Measurements from ENCODE around the gene BIVM. TPM values are rescaled to one million over a fixed set of nuclear protein-coding genes. Genes with fewer than 3 reads are reported as not detected.

The BIVM gene
- total RNA-seq, 1 experiment from 2014 or later: 19.3 TPM

GRCh38 chr13:102784483-102784882, 14.4 kb upstream of the BIVM start:
- DNase-seq (ENCODE audit: extremely low read depth, low read depth): no peak

- DNase-seq (ENCODE audit: extremely low read depth, low read depth): no peak
Measured at GRCh38 chr13:102788683-102789082, 10.2 kb upstream of the BIVM start.

DNA sequence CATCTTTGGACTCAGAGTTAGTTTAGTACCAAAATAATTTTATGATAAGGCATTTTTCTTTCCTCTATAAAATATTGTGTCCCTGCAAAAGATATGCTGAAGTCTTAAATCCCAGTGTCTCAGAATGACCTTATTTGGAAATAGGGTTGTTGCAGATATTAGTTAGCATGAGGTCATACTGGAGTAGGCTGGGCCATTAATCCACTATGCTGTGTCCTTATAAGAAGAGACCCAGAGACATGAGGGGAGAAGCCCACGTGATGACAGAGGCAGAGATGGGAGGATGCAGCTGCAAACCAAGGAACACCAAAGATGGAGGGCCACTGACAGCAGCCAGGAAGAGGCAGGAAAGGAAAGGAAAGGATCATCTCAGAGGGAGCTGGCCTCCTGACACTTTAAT, 6.5 kb upstream of the BIVM start:
- no peak for DNase-seq (ENCODE audit: extremely low read depth, low read depth)

DNA sequence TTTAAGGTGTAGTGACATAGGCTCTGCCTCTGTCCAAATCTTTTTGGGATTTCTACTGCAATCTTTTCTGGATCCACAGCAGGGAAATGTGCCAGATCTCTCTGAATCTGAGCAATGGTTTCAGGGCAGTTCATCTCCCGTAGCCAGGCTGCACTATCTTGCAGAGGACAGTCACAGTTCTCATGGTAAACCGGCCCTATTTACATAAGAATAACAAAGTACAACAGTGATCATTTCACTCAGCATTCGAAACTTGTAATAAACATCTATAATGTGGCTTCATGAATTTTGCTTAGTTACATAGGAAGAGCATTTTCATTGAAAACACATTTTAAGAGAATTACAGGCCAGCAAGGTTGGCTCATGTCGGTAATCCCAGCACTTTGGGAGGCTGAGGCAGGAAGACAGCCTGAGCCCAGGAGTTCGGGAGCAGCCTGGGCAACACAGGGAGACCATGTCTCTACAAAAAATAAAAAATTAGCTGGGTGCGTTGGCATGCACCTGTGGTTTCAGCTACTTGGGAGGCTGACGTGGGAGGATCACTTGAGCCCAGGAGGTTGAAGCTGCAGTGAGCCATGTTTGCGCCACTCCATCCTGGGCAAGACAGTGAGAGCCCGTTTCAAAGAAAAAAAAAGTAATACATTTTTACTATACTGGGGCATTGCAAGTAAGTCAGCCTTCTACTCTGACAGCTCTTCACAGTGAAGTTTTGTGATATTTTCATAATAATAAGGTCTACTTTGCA, 5.1 kb upstream of the BIVM start:
- DNase-seq (ENCODE audit: extremely low read depth, low read depth): no peak

DNA sequence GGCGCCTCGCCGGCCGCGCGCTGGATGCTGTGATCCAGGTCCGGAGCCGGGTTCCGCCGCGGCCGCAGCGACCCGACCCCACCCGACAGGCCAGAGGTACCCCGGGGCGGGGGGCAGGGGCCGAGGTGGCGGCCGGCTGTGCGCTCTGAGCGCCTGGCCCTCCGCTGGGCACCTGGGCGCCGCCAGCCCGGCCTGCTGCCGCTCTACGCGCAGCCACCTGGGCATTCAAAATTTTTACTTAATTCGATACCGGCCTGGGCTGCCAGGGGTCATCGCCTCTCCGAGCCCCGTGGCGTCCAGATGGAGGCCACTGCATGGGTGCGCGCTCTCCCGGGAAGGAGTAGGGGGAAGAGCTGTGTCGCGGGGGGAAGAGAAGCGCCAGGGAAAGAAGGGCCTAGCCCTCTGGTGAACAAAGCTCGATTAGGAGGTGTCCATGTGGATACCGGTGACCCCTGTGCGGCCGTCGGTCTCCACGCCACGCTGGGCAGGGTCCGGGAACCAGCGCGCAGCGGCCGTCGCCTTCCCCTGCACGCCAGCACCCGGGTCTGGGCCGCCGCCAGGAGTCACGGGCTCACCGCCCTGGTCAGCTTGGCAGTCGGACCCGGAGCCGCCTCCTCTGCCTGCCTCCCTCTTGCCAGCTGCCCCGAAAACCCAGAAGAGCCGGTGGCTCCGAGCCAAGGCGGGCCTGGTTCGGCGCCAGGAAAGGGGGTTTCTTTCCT, 666 bp downstream of the BIVM start:
- no peak for DNase-seq (ENCODE audit: extremely low read depth, low read depth)

DNA sequence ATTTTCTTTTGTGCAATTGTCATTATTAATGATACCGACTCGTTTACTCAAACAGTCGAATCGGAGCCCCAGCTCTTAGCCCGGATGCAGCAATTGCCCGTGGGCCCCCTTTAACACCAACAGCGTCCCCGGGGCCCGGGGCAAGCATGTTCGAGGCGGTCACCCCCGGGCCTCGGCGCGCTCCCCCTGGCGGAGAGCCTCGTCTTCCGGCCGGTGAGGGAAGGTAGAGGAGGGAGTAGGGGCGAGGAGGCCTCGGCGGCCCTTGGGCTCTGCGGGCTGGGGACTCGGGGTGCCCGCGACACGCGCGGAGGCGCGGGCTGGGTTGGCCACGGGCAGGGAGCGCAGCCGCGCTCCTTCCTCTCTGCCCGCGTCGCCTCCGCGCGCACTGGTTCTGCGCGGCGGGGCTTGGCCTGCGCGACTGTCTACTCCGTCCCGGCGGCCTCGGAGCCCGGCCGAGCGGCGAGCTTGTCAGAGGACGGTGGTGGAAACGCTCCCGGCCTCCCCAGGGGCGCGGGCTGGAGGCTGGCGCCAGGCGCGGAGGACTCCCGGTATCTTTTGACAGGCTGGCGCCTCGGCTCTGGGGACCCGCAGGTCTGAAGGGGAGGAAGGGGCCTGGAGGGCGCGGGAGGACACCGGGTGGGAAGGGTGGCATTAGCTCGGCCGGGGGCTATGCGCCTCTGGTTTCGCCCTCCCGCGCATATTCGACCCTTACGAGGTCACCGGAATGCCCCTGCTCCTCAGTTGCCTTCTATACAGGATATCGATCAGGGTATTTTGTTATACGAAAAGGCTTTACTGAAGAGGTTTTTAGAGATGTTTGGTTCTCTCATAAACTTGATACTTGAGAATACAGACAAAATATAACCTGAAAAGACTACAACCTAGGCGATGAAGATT, 1.5 kb downstream of the BIVM start:
- peak; percentile 67 for DNase-seq (ENCODE audit: extremely low read depth, low read depth)

- DNase-seq (ENCODE audit: extremely low read depth, low read depth): no peak
Measured at GRCh38 chr13:102805680-102806079, 6.8 kb downstream of the BIVM start.

GRCh38 chr13:102807699-102808098, 8.8 kb downstream of the BIVM start:
- no peak for DNase-seq (ENCODE audit: extremely low read depth, low read depth)

- no peak for DNase-seq (ENCODE audit: extremely low read depth, low read depth)
Measured at GRCh38 chr13:102812611-102813287, 13.8 kb downstream of the BIVM start.

DNA sequence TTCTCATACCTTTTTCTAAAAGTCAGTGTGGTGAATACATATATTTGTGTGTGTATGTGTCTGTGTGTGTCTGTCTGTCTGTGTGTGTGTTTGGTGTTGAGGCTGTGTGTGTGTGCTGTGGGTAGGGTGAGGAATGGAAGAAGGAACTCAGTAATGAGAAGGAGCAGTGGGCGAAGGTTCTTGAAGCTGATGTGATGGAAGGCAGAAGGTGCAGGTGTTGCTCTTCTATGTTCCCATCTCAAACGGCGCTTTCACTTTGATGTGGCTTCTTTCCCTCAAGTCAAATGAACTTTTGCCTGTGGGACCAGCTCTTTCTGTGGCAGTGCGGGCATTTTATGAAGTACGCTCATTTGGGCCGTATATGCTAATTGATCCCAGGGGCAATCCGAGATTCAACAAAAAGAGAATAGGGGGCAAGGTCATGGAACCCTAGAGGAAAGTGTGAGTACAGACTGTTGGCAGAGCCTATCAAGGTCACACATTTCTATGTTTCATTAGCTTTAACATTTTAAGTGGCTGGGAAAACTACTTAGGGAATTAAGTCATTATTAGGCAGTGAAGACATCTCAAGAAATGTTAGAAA, 15.2 kb downstream of the BIVM start:
- DNase-seq (ENCODE audit: extremely low read depth, low read depth): no peak

DNA sequence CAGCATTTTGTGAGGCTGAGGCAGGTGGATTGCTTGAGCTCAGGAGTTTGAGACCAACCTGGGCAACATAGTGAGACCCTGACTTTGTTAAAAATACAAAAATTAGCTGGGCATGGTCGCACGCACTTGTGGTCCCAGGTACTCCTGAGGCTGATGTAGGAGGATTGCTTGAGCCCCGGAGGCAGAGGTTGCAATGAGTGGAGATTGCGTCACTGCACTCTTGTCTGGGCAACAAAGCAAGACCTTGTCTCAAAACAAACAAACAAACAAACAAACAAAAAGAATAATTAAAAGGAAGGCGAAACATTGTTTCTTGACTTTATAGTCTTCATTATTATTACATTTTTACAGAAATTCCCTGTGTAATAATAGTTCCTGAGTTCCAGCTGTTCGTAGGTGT, 15.9 kb downstream of the BIVM start:
- DNase-seq (ENCODE audit: extremely low read depth, low read depth): no peak

GRCh38 chr13:102815788-102816187, 16.9 kb downstream of the BIVM start:
- no peak for DNase-seq (ENCODE audit: extremely low read depth, low read depth)

- no peak for DNase-seq (ENCODE audit: extremely low read depth, low read depth)
Measured at GRCh38 chr13:102816708-102817107, 17.8 kb downstream of the BIVM start.

- no peak for DNase-seq (ENCODE audit: extremely low read depth, low read depth)
Measured at GRCh38 chr13:102817241-102817640, 18.3 kb downstream of the BIVM start.

- DNase-seq (ENCODE audit: extremely low read depth, low read depth): no peak
Measured at GRCh38 chr13:102817907-102818306, 19.0 kb downstream of the BIVM start.

GRCh38 chr13:102825400-102825799, 26.5 kb downstream of the BIVM start:
- DNase-seq (ENCODE audit: extremely low read depth, low read depth): no peak

- no peak for DNase-seq (ENCODE audit: extremely low read depth, low read depth)
Measured at GRCh38 chr13:102825921-102826706, 27.2 kb downstream of the BIVM start.

- no peak for DNase-seq (ENCODE audit: extremely low read depth, low read depth)
Measured at GRCh38 chr13:102830646-102831045, 31.7 kb downstream of the BIVM start.

DNA sequence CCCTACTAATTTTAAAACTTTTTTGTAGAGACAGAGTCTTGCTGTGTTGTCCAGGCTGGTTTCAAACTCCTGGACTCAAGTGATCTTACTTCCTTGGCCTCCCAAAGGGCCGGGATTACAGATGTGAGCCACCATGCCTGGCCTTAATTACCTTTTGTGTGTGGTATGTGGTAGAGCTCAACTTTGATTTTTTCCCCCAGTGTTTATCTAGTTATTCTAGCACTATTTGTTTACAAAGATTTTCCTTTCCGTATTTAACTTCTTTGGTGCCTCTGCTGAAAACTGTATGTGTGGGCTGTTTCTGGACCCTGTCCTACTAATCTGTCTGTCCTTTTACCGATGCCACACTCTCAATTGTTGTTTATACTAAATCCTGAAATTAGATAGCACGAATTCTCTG, 37.6 kb downstream of the BIVM start:
- no peak for DNase-seq (ENCODE audit: extremely low read depth, low read depth)

DNA sequence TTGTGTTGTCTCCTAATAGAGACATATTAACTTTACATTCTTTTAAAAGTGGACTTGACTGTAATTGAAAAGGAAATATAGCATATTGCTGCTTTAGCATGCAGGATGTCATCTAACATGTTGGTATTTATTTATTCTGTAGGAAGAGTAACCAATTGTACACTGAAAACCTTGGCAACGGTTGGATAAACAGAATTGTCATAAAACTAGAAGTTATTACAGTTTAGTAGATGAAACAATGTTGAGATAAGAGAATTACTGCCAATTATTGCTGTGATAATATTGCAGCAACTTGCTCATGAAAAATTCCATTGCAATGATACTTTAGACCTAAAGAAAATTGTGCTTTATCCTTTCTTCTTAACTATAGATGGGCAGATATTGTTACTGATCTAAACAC, 39.4 kb downstream of the BIVM start:
- DNase-seq (ENCODE audit: extremely low read depth, low read depth): no peak

Measured in NCI-H460 (cell line).